SK-N-MC (cell line): Measurements from ENCODE around the gene TARBP2.

ENCODE experiments used
- EZH2 ChIP-seq: fragments of 200-600 bp; sonication (generic); IDR thresholded peaks from one replicate; pipeline ENCODE4 v1.6.1; 2017; ENCODE audit warnings: antibody characterized with exemption
- FOXP2 ChIP-seq: optimal IDR thresholded peaks from 2 replicates; pipeline ENCODE3; 2011; ENCODE audit warnings: mild to moderate bottlenecking, moderate library complexity; ENCODE audit not compliant: insufficient read depth; ENCODE audit errors: extremely low read length, control extremely low read depth
- POLR2AphosphoS5 ChIP-seq: IDR thresholded peaks from 2 replicates; pipeline ENCODE4 v1.6.1; 2012; ENCODE audit warnings: mild to moderate bottlenecking, low read depth, low read length, borderline replicate concordance

GRCh38 chr12:53474077-53474476 lies 27.0 kb upstream of the TARBP2 start:
- TF ChIP-seq POLR2AphosphoS5 (no peak), FOXP2 (no peak), EZH2 (no peak)
